ENCODE measurements around the gene ZBTB8B. TPM values are rescaled to one million over a fixed set of nuclear protein-coding genes. Genes with fewer than 3 reads are reported as not detected.
"Not testable (repeated sequence)": the region's sequence is repeated elsewhere in the genome, so short reads cannot be mapped to it uniquely, and the experiment has no call there.

Gene ZBTB8B
- total and polyA plus RNA-seq, 2 experiments from 2014 or later: 0.56 to 2.1 TPM

- no peak for DNase-seq (ENCODE audit: low read depth in 1 of 2, low spot score in 1 of 2)
- no peak for TF ChIP-seq CTCF (IDR thresholded peaks at IDR 0.05; ENCODE audit: low read depth, low read length)
- no peak overlapping the region for H3K27ac ChIP-seq
Observed at GRCh38 chr1:32438136-32438535, 26.7 kb upstream of the ZBTB8B start.

DNA sequence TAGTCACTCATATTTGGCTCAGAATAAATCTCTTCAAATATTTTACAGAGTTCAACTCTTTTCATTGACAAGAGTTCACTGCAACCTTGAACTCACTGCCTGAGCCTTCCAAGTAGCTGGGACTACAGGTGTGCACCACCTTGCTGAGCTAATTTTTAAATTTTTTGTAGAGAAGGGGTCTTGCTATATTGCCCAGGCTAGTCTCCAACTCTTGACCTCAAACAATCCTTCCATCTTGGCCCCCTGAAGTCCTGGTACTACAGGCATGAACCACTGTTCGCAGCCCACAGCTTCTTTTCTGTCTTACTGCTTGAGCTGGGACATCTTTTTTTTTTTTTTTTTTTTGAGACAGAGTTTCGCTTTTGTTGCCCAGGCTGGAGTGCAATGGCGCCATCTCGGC lies 26.1 kb upstream of the ZBTB8B start:
- H3K4me1 ChIP-seq (ENCODE audit: low read depth); H3K4me3 ChIP-seq; H3K27me3 ChIP-seq; H3K27ac ChIP-seq; DNase-seq (ENCODE audit: low read depth in 1 of 2, low spot score in 1 of 2); H3K36me3 ChIP-seq; H3K9me3 ChIP-seq (ENCODE audit: low read depth): not testable (repeated sequence)

More at GRCh38 chr1:32438136-32438535, 26.7 kb upstream of the ZBTB8B start:
- Histone ChIP-seq H3K9me3 (ENCODE audit: low read depth) (no peaks in the 10 kb centered on the region), H3K4me3 (no peak overlapping the region), H3K36me3 (no peaks in the 10 kb centered on the region), H3K4me1 (ENCODE audit: low read depth) (no peaks in the 10 kb centered on the region), H3K27me3 (no peaks in the 10 kb centered on the region)

- H3K4me3 ChIP-seq: not testable (repeated sequence)
Observed at GRCh38 chr1:32441467-32441866, 23.4 kb upstream of the ZBTB8B start.

DNA sequence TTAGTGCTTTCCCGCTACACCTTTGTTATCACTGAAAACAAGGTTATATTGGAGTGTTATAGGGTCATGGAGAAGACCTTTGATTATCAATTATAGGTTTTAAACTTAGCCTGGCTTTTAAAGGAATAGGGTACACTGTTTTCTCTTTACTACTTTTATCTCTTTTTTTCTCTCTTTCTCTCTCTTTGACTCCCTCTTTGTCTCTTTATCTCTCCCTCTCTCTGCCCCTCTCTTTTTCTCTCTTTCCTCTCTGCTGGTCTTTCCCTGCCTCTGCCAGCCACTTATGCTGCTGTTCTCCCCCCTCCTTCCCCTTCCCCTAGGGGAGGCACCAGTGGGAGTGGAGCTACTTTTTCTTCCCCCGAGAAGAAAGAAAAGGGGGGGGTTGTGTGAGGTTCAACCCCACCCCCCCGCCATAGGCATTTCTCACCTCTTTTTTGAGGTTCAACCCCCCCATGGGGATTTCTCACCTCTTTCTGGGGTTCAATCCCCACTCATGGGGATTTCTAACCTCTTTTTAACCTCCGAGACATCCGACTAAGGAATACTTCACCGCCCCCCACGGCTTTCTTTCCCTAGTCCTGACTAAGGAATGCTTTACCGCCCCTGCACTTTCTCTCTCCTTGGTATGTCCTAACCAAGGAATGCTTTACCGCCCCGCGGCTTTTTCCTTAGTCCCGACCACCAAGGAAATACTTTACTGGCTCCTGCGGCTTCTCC lies 17.2 kb upstream of the ZBTB8B start:
- no peaks in the 10 kb centered on the region for H3K36me3 ChIP-seq
- no peaks in the 10 kb centered on the region for H3K27me3 ChIP-seq
- no peaks in the 10 kb centered on the region for H3K9me3 ChIP-seq (ENCODE audit: low read depth)
- TF ChIP-seq CTCF (IDR thresholded peaks at IDR 0.05; ENCODE audit: low read depth, low read length): no peak
- H3K27ac ChIP-seq: peak overlapping the region; percentile 57
- peak; percentile 39 to 91 for DNase-seq (ENCODE audit: low read depth in 1 of 2, low spot score in 1 of 2)
- peaks cover 5% of the 10 kb centered on the region for H3K4me1 ChIP-seq (ENCODE audit: low read depth)
- no peak overlapping the region for H3K4me3 ChIP-seq

More at GRCh38 chr1:32441467-32441866, 23.4 kb upstream of the ZBTB8B start:
- not testable (repeated sequence) for H3K4me1 ChIP-seq (ENCODE audit: low read depth); H3K36me3 ChIP-seq; H3K9me3 ChIP-seq (ENCODE audit: low read depth); DNase-seq (ENCODE audit: low read depth in 1 of 2, low spot score in 1 of 2); H3K27ac ChIP-seq; H3K27me3 ChIP-seq

DNA sequence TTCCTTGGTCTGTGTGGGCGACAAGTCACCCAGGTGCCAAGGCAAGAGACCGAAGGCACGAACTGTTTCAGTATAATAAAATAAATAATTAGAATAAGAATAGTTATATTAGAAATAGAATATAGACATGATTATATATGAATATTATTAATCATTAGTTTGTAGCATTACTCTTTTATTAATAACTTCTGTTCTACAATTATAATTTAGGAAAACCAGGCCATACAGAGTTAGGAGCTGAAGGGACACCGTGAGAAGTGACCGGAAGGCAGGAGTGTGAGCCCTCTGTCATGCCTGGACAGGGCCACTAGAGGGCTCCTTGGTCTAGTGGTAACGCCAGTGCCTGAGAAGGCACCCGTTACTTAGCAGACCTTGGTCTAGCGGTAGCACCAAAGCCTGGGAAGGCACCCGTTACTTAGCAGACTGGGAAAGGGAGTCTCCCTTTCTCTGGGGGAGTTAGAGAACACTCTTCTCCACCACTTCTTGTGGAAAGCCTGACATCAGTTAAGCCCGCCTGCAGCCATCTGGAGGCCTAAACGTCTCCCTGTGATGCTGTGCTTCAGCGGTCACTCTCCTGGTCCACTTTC lies 16.6 kb upstream of the ZBTB8B start:
- H3K9me3 ChIP-seq (ENCODE audit: low read depth); H3K27me3 ChIP-seq; H3K4me1 ChIP-seq (ENCODE audit: low read depth); H3K36me3 ChIP-seq; H3K4me3 ChIP-seq: not testable (repeated sequence)
- peak; percentile 68 to 88 for DNase-seq (ENCODE audit: low read depth in 1 of 2, low spot score in 1 of 2)
- peak overlapping the region; percentile 57 for H3K27ac ChIP-seq
- TF ChIP-seq CTCF (IDR thresholded peaks at IDR 0.05; ENCODE audit: low read depth, low read length): peak; percentile 83

DNA sequence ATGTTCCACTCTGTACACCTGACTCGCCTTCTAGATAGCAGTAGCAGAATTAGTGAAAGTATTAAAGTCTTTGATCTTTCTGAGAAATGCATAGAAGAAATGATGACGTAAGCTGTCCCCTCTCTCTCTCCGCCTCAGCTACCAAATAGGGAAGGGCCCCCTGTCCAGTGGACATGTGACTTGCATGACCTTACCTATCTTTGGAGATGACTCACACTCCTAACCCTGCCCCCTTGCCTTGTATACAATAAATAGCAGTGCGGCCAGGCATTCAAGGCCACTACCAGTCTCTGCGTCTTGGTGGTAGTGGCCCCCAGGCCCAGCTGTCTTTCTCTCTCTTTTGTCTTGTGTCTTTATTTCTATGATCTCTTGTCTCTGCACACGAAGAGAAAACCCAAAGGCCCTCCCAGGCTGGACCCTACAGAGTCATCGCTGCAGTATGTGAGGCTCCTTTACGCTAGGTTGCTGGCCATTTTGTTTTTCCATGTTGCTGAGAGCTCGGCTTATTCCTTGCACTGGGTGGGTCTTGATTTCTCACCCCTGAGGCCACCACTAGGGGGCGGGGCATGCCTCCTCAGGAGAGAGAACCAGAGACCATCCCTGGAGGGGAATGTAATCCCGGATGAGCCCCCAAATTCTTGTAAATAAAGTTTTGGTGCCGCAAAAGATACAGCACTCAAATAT lies 16.0 kb upstream of the ZBTB8B start:
- Histone ChIP-seq H3K4me3 (no peak overlapping the region), H3K36me3 (no peaks in the 10 kb centered on the region), H3K27me3 (no peaks in the 10 kb centered on the region), H3K4me1 (ENCODE audit: low read depth) (peaks cover 5% of the 10 kb centered on the region), H3K27ac (no peak overlapping the region), H3K9me3 (ENCODE audit: low read depth) (no peaks in the 10 kb centered on the region)
- DNase-seq (ENCODE audit: low read depth in 1 of 2, low spot score in 1 of 2): peak; percentile 18 to 29
- no peak for TF ChIP-seq CTCF (IDR thresholded peaks at IDR 0.05; ENCODE audit: low read depth, low read length)

DNA sequence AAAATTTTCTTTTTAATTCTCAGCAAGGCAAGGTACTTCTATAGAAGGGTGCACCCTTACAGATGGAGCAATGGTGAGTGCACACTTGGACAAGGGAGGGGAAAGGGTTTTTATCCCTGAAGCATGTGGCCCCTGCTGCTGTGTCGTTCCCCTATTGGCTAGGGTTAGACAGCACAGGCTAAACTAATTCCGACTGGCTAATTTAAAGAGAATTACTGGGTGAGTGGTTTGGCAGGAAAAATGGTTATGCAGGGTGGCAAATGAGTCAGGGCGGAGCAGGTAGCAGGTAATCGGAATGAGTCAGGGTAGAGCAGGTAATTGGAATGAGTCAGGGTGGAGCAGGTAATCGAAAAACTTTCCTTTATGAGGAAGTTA lies 15.4 kb upstream of the ZBTB8B start:
- not testable (repeated sequence) for H3K4me3 ChIP-seq

More for the DNA sequence above, 15.4 kb upstream of the ZBTB8B start:
- not testable (repeated sequence) for H3K27me3 ChIP-seq; H3K36me3 ChIP-seq; H3K9me3 ChIP-seq (ENCODE audit: low read depth); DNase-seq (ENCODE audit: low read depth in 1 of 2, low spot score in 1 of 2); H3K27ac ChIP-seq; H3K4me1 ChIP-seq (ENCODE audit: low read depth)

Measured in cardiac muscle cell (in vitro differentiated cells and primary cell).